Naive thymus-derived CD4-positive, alpha-beta T cell (primary cell): Measurements from ENCODE around the gene TSPAN3. TPM values are rescaled to one million over a fixed set of nuclear protein-coding genes. Genes with fewer than 3 reads are reported as not detected.

Source experiments
- ATAC-seq: fragments of 150-1000 bp; cut with Tn5 transposase; 2 replicates; pipeline ENCODE4 v1.10.0; 2021; ENCODE audit warnings: mild to moderate bottlenecking, moderate library complexity
- CTCF ChIA-PET: fragments of 350-600 bp; sonication (Branson Sonifier 250); formaldehyde crosslinking; loops from one replicate; lab custom pipeline; 2021; ENCODE audit warnings: antibody characterized with exemption; lab: Charles Lee
- POLR2A ChIA-PET: fragments of 350-600 bp; sonication (Branson Sonifier 250); formaldehyde crosslinking; loops from one replicate; lab custom pipeline; 2021; ENCODE audit warnings: antibody characterized with exemption, inconsistent platforms; lab: Charles Lee
- DNase-seq, 9 donors: peaks; one replicate each; pipeline versions ENCODE4 v3.0.0 to v3.0.0-alpha.2; 2020 to 2022; ENCODE audit warnings: mixed read lengths in 1 of 9
- H3K27ac ChIP-seq: one replicate; pipeline ENCODE4 v1.7.0; 2013; ENCODE audit warnings: mild to moderate bottlenecking, low read depth, low read length, moderate library complexity
- H3K27me3 ChIP-seq, 2 donors: one replicate each; pipeline ENCODE4 v1.7.0; 2013; ENCODE audit warnings: low read length in 2 of 2, mild to moderate bottlenecking in 2 of 2, moderate library complexity in 2 of 2; ENCODE audit not compliant: control insufficient read depth in 2 of 2, insufficient read depth in 2 of 2
- H3K36me3 ChIP-seq, 3 experiments: 1 replicate in 2 of 3; 2 replicates in 1 of 3; pipeline ENCODE4 v1.7.0; 2013; ENCODE audit warnings: low read length in 3 of 3, mild to moderate bottlenecking in 3 of 3, moderate library complexity in 1 of 3; ENCODE audit not compliant: insufficient read depth in 3 of 3, control insufficient read depth in 2 of 3
- H3K4me1 ChIP-seq, 2 donors: one replicate each; pipeline ENCODE4 v1.7.0; 2013; ENCODE audit warnings: low read length in 2 of 2, mild to moderate bottlenecking in 2 of 2, moderate library complexity in 1 of 2; ENCODE audit not compliant: control insufficient read depth in 2 of 2, insufficient read depth in 2 of 2
- H3K4me3 ChIP-seq: 2 replicates; pipeline ENCODE4 v1.7.0; 2013; ENCODE audit warnings: mild to moderate bottlenecking, low read length
- H3K9me3 ChIP-seq, 3 experiments: 1 replicate in 2 of 3; 2 replicates in 1 of 3; pipeline ENCODE4 v1.7.0; 2013; ENCODE audit warnings: low read length in 3 of 3; ENCODE audit not compliant: control insufficient read depth in 2 of 3
- H3K27ac Mint-ChIP-seq, 9 donors: one replicate each; pipeline ENCODE4 v1.8.0; 2020 to 2022; ENCODE audit warnings: mixed read lengths in 9 of 9, mild to moderate bottlenecking in 8 of 9, moderate library complexity in 5 of 9, inconsistent platforms in 2 of 9
- H3K27me3 Mint-ChIP-seq, 5 donors: one replicate each; pipeline ENCODE4 v1.8.0; 2021 to 2022; ENCODE audit warnings: mixed read lengths in 5 of 5, mild to moderate bottlenecking in 1 of 5
- H3K36me3 Mint-ChIP-seq, 5 donors: one replicate each; pipeline ENCODE4 v1.8.0; 2020 to 2022; ENCODE audit warnings: mixed read lengths in 5 of 5, mild to moderate bottlenecking in 3 of 5, inconsistent platforms in 1 of 5
- H3K4me1 Mint-ChIP-seq, 7 donors: one replicate each; pipeline ENCODE4 v1.8.0; 2020 to 2022; ENCODE audit warnings: mixed read lengths in 7 of 7, mild to moderate bottlenecking in 3 of 7, inconsistent platforms in 1 of 7
- H3K4me3 Mint-ChIP-seq, 10 donors: one replicate each; pipeline ENCODE4 v1.8.0; 2020 to 2022; ENCODE audit warnings: mild to moderate bottlenecking in 10 of 10, mixed read lengths in 10 of 10, moderate library complexity in 6 of 10, inconsistent platforms in 2 of 10
- H3K9me3 Mint-ChIP-seq, 11 donors: one replicate each; pipeline ENCODE4 v1.8.0; 2020 to 2022; ENCODE audit warnings: mixed read lengths in 11 of 11, mild to moderate bottlenecking in 4 of 11, inconsistent platforms in 1 of 11, moderate library complexity in 1 of 11
- intact Hi-C, 2 donors: fragments of 100-400 bp; cut with micrococcal nuclease; formaldehyde crosslinking; loops; one replicate each; pipeline ENCODE4 v1.15.1; 2023
- polyA plus RNA-seq, 2 donors: library from polyadenylated mRNA; unstranded; fragments of 300-500 nt; fragmentation: Illumina TruSeq; gene quantifications; one replicate each; pipeline ENCODE4 v1.2.3, GENCODE V29; 2021
- total RNA-seq, 6 experiments: library from RNA in 5 of 6; stranded (reverse) in 5 of 6; gene quantifications; 1 replicate in 5 of 6; 2 replicates in 1 of 6; pipeline ENCODE4 v1.2.3 and lab custom pipeline; 2021 to 2026

TSPAN3 gene
- total and polyA plus RNA-seq, 7 experiments from 2014 or later: 17.5 to 101 (median 24.1) TPM

DNA sequence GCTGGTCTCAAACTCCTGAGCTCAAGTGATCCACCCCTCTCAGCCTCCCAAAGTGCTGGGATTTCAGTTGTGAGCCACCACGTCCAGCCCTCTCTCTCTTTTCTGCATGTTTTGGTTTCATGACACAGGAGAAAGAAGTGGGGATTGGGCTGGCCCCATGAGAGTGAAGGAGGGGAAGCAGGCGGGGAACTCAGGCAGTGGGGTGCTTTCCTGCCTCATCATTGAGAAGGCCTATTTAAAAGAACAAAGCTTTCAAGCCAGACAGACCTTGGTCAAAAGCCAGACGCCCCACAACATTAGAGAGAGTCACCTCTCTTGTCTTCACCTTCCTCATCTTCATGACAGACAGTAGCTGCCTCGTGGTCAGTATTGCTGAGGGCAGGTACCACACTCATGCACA, 60.1 kb downstream of the TSPAN3 start:
- Mint-ChIP-seq H3K27me3 (no peaks in the 10 kb centered on the region), H3K4me3 (peak overlapping the region in 6 of 10 donors; percentile 10 to 68 (median 48)), H3K9me3 (no peaks in the 10 kb centered on the region), H3K36me3 (peaks cover 0 to 38% (median 6%) of the 10 kb centered on the region in 5 donors), H3K27ac (peak overlapping the region; percentile 76 to 93 (median 87)), H3K4me1 (peaks cover 59 to 91% (median 81%) of the 10 kb centered on the region in 7 donors)
- H3K4me3 ChIP-seq: no peak overlapping the region
- no peaks in the 10 kb centered on the region for H3K9me3 ChIP-seq
- ATAC-seq (no peak), DNase-seq (no peak)
- peaks cover 47 to 77% of the 10 kb centered on the region in 2 donors for H3K4me1 ChIP-seq
- ChIA-PET POLR2A (interaction anchor here (0.7 to 1.9 kb wide), 5 partner anchors 9 to 21 kb away, joined by 3 to 8 read pairs (median 5); partner anchors contain the start of gene PSTPIP1), CTCF (interaction anchor here (0.8 kb wide), 1 partner anchor 13 kb away, joined by 5 read pairs; no protein-coding TSS in a partner anchor)
- peak overlapping the region; percentile 5 for H3K27ac ChIP-seq
- intact Hi-C loops: loop anchor here in 1 of 2 donors (5.0 kb wide), 2 partner anchors 104 to 411 kb away; partner anchors contain the start of genes HMG20A, PEAK1 and SCAPER
- H3K36me3 ChIP-seq: peaks cover 0 to 10% (median 0%) of the 10 kb centered on the region in 3 experiments
- H3K27me3 ChIP-seq: no peaks in the 10 kb centered on the region

DNA sequence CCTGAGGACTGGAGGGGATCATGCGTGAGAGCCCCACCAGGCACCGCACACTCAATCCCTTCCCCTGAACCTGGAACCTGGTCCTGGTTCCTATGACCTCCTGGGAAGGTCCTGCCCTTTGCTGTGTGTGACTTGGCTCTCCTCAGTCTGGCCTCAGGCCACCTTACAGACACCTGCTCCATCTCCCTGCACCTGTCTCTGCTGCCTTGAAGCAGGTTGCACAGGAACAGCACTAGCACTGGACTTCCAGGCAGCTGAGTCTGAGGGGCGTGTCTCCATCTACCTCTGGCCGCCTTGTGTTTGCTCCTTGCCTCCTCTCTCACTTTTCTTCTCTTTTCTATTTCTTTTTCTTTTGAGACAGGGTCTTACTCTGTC, 60.6 kb downstream of the TSPAN3 start:
- H3K36me3 ChIP-seq: peaks cover 0 to 10% (median 0%) of the 10 kb centered on the region in 3 experiments
- Mint-ChIP-seq H3K36me3 (peaks cover 0 to 40% (median 8%) of the 10 kb centered on the region in 5 donors), H3K27me3 (no peaks in the 10 kb centered on the region), H3K9me3 (no peaks in the 10 kb centered on the region), H3K4me3 (peak overlapping the region in 6 of 10 donors; percentile 8 to 58 (median 32)), H3K4me1 (peaks cover 60 to 91% (median 81%) of the 10 kb centered on the region in 7 donors), H3K27ac (peak overlapping the region; percentile 76 to 93 (median 87))
- H3K4me1 ChIP-seq: peaks cover 45 to 73% of the 10 kb centered on the region in 2 donors
- DNase-seq (no peak), ATAC-seq (no peak)
- no peaks in the 10 kb centered on the region for H3K9me3 ChIP-seq
- no peaks in the 10 kb centered on the region for H3K27me3 ChIP-seq
- CTCF ChIA-PET: interaction anchor here (0.8 kb wide), 1 partner anchor 13 kb away, joined by 5 read pairs; no protein-coding TSS in a partner anchor
- no peak overlapping the region for H3K4me3 ChIP-seq
- H3K27ac ChIP-seq: peak overlapping the region; percentile 56
- POLR2A ChIA-PET: interaction anchor here (1.1 to 1.9 kb wide), 3 partner anchors 14 to 21 kb away, joined by 4 to 8 read pairs (median 5); partner anchors contain the start of gene PSTPIP1
- intact Hi-C loops: loop anchor here in 1 of 2 donors (5.0 kb wide), 2 partner anchors 103 to 412 kb away; partner anchors contain the start of genes HMG20A, PEAK1 and SCAPER

DNA sequence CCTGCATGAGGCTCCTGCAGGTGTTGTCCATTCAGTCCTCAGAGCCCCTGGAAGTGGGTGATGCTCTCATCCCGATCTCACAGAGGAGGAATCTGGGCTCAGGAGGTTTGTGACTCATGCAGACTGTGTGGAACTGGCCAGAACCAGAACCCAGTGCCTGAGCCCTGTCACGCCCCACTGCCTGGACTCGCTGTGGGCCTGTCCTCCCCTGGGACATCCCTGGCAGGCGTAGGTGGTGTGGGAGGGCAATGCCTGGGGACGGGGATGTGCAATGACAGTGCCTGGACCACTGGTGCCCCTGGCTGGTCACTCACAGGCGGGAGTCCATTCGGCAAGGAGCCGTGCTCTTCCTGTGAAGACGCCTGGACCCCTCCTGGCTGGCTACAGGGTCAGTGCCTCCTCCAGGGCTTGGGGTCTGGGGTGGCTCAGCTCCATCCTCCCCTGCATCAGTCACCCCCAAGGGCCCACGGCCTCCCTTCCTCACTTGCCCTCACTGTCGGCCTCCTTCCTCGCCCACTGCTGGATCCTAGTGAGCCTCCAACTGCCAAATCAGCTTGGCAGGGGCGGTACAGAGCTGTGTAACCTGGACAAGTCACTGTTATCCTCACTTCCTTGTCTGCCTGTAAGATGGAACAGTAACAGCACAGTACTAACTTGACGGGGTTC, 61.1 kb downstream of the TSPAN3 start:
- peaks cover 0 to 39% (median 8%) of the 10 kb centered on the region in 5 donors for H3K36me3 Mint-ChIP-seq
- peak overlapping the region; percentile 56 for H3K27ac ChIP-seq
- peaks cover 56 to 89% (median 78%) of the 10 kb centered on the region in 7 donors for H3K4me1 Mint-ChIP-seq
- no peak overlapping the region for H3K4me3 ChIP-seq
- peak overlapping the region; percentile 76 to 93 (median 87) for H3K27ac Mint-ChIP-seq
- peaks cover 40 to 73% of the 10 kb centered on the region in 2 donors for H3K4me1 ChIP-seq
- intact Hi-C loops: loop anchor here in 1 of 2 donors (5.0 kb wide), 2 partner anchors 102 to 413 kb away; partner anchors contain the start of genes HMG20A, PEAK1 and SCAPER
- no peak for ATAC-seq
- DNase-seq: no peak
- H3K27me3 Mint-ChIP-seq: no peaks in the 10 kb centered on the region
- H3K27me3 ChIP-seq: no peaks in the 10 kb centered on the region
- CTCF ChIA-PET: no interaction called here
- peaks cover 0 to 10% (median 0%) of the 10 kb centered on the region in 3 experiments for H3K36me3 ChIP-seq
- no peaks in the 10 kb centered on the region for H3K9me3 ChIP-seq
- POLR2A ChIA-PET: interaction anchor here (1.9 kb wide), 1 partner anchor 14 kb away, joined by 8 read pairs; the partner anchor contains the start of gene PSTPIP1
- peak overlapping the region in 6 of 10 donors; percentile 8 to 59 (median 48) for H3K4me3 Mint-ChIP-seq
- H3K9me3 Mint-ChIP-seq: no peaks in the 10 kb centered on the region

DNA sequence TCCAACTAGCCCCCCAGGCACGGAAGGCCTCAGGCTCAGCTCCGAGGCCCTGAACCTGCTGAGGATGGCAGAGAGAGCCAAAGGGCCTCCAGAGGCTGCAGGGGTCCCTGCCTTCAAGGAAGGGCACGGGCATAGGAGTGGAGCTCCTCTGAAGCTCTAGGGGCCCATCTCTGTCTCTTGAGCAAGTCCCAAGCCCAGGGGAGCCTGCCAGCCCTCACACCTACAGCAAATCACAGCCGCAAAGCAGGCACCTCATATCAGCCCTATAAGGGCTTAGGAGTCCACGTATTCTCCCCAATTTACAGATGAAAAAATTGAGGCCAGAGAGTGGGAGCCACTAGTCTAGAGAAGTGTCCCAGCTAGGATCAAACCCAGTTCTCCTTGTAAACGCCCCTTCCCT, 61.7 kb downstream of the TSPAN3 start:
- peak overlapping the region in 8 of 9 donors; percentile 30 to 93 (median 74) for H3K27ac Mint-ChIP-seq
- H3K27me3 Mint-ChIP-seq: no peaks in the 10 kb centered on the region
- ChIA-PET CTCF (no interaction called here), POLR2A (no interaction called here)
- peaks cover 0 to 1% (median 0%) of the 10 kb centered on the region in 11 donors for H3K9me3 Mint-ChIP-seq
- Histone ChIP-seq H3K9me3 (no peaks in the 10 kb centered on the region), H3K36me3 (peaks cover 0 to 10% (median 0%) of the 10 kb centered on the region in 3 experiments), H3K4me3 (no peak overlapping the region), H3K27ac (no peak overlapping the region), H3K27me3 (no peaks in the 10 kb centered on the region), H3K4me1 (peaks cover 36 to 73% of the 10 kb centered on the region in 2 donors)
- H3K4me1 Mint-ChIP-seq: peaks cover 60 to 89% (median 78%) of the 10 kb centered on the region in 7 donors
- ATAC-seq: no peak
- DNase-seq: no peak
- H3K36me3 Mint-ChIP-seq: peaks cover 2 to 44% (median 9%) of the 10 kb centered on the region in 5 donors
- intact Hi-C loops: no loop called here
- peak overlapping the region in 2 of 10 donors; percentile 7 to 58 for H3K4me3 Mint-ChIP-seq

DNA sequence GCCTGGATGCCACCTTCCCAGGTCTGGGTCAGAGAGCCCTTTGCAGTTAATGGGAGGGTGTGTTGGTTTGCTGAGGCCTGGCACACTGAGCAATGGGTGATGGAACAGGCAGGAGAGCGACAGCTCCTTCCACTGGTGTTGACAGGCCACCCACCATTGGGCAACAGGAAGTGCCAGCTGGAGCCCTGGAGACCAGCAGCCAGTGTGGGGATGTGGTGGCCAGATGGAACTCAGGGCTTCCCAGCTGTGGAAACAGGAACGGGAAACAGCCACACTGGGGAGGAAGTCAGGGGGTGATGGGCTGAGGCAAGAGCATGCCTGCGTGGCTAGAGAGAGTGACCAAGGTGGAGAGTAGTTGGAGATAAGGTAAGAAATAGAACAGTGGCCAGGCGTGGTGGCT, 66.7 kb downstream of the TSPAN3 start:
- H3K36me3 ChIP-seq: peaks cover 0 to 18% (median 3%) of the 10 kb centered on the region in 3 experiments
- H3K4me1 ChIP-seq: peaks cover 35 to 73% of the 10 kb centered on the region in 2 donors
- H3K27me3 ChIP-seq: no peaks in the 10 kb centered on the region
- intact Hi-C loops: no loop called here
- Mint-ChIP-seq H3K27me3 (no peaks in the 10 kb centered on the region), H3K4me3 (peak overlapping the region in 9 of 10 donors; percentile 31 to 85 (median 75)), H3K9me3 (peaks cover 0 to 3% (median 0%) of the 10 kb centered on the region in 11 donors), H3K27ac (peak overlapping the region; percentile 78 to 94 (median 87)), H3K4me1 (peaks cover 63 to 88% (median 78%) of the 10 kb centered on the region in 7 donors), H3K36me3 (peaks cover 4 to 39% (median 8%) of the 10 kb centered on the region in 5 donors)
- DNase-seq (no peak), ATAC-seq (peak; percentile 52)
- ChIA-PET POLR2A (interaction anchor here (0.6 to 3.2 kb wide), 3 partner anchors 8 to 29 kb away, joined by 3 to 33 read pairs (median 7); partner anchors contain the start of gene PSTPIP1), CTCF (interaction anchor here (0.7 kb wide), 1 partner anchor 96 kb away, joined by 3 read pairs; no protein-coding TSS in a partner anchor)
- H3K9me3 ChIP-seq: no peaks in the 10 kb centered on the region
- peak overlapping the region; percentile 51 for H3K27ac ChIP-seq
- H3K4me3 ChIP-seq: peak overlapping the region; percentile 28
